ENCODE measurements around the gene DHH. TPM values are rescaled to one million over a fixed set of nuclear protein-coding genes. Genes with fewer than 3 reads are reported as not detected.
A peak's percentile ranks its signal among the peaks of the same experiment; 100 is the strongest.

The DHH gene
- total RNA-seq, 1 experiment from 2014 or later = not detected

DNA sequence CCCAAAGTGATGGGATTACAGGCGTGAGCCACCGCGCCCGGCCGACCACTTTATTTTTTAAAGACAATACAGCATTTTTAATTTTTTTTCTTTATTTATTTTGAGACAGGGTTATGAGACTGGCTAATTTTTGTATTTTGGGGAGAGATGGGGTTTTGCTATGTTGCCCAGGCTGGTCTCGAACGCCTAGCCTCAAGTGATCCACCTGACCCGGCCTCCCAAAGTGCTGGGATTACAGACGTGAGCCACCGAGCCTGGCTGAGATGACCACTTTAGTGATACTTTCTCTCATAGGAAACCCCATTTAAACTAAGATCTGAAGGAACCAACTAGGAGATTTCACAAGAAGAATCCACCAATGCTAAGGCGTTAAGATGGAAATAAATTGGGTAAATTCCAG lies 23.6 kb downstream of the DHH start:
- no peak overlapping the region for H3K4me3 Mint-ChIP-seq (ENCODE audit: low read depth, unreplicated experiment)
- DNase-seq = no peak
- no TSS peak for BruUV-seq (replicated peaks)
- TF ChIP-seq CTCF (IDR thresholded peaks at IDR 0.05; ENCODE audit: unreplicated experiment) = no peak
- intact Hi-C loops (cut with micrococcal nuclease; ENCODE audit: unreplicated experiment) = no loop called here
- CTCF ChIA-PET = interaction anchor here (0.6 kb wide), 1 partner anchor 194 kb away, joined by 3 read pairs; no protein-coding TSS in a partner anchor
- H3K4me1 Mint-ChIP-seq (ENCODE audit: low read depth, unreplicated experiment) = no peaks in the 10 kb centered on the region
- H3K27ac Mint-ChIP-seq (ENCODE audit: unreplicated experiment) = no peak overlapping the region
- no peaks in the 10 kb centered on the region for H3K9me3 Mint-ChIP-seq (ENCODE audit: low read depth, unreplicated experiment)
- H3K36me3 Mint-ChIP-seq (ENCODE audit: insufficient read depth, unreplicated experiment) = peaks cover 10% of the 10 kb centered on the region
- H3K27me3 Mint-ChIP-seq (ENCODE audit: unreplicated experiment) = no peaks in the 10 kb centered on the region

DNA sequence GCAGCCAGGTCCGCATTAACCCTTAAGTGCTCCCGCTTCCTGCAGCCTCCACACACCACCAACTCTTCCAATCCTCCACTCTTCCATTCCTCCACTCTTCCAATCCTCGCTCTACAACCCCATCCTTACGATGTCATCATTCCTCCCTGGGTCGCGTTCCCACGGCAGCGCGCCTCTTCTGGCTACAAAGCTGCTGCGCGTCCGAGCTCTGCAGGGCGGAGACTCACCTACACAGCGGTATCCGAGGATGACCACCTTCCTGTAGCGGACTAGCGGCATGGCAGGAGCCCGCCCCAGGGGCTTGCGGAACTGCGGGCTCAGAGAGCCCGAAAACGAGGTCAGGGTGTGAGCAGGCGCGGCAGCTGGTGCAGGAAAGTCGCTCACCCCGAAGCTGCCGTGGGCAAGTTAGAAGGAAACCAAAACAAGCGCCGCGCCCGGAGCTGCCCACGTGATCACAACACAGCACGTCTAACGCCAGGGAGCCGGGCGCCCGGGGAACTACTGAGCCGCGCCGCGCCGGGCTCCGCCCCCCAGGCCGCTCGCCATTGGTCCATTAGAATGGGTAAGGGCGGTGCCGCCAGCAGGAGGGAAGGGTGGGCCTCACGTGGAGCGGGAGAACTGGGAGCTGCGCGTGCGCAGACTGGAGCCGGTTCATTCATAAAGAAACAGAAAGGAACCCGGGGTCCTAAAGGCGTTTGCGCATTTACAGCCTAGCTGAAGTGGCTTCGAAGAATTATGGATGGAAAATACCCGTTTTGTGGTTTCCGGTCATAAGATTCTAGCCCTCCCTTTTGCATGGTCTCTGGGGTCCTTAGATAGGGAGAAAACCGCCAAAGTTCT lies 24.9 kb downstream of the DHH start, which contains the start of gene RHEBL1:
RHEBL1 (minus strand) TSS at position 473 of the 840 bp plus-strand sequence; CDS start at position 279, 194 bp downstream.
- Mint-ChIP-seq H3K27ac (ENCODE audit: unreplicated experiment) (no peak within 1 kb of the TSS), H3K27me3 (ENCODE audit: unreplicated experiment) (no peaks in the 10 kb centered on the region), H3K9me3 (ENCODE audit: low read depth, unreplicated experiment) (no peaks in the 10 kb centered on the region), H3K4me3 (ENCODE audit: low read depth, unreplicated experiment) (peak within 1 kb of the TSS; percentile 90), H3K36me3 (ENCODE audit: insufficient read depth, unreplicated experiment) (peaks cover 10% of the 10 kb centered on the region), H3K4me1 (ENCODE audit: low read depth, unreplicated experiment) (no peaks in the 10 kb centered on the region)
- intact Hi-C loops (cut with micrococcal nuclease; ENCODE audit: unreplicated experiment) = no loop called here
- CTCF ChIA-PET = interaction anchor here (0.9 to 1.4 kb wide), 5 partner anchors 10 to 60 kb away, joined by 3 to 6 read pairs (median 5); no protein-coding TSS in a partner anchor
- DNase-seq = peak; percentile 96
- BruUV-seq (replicated peaks) = no TSS peak
- no peak for TF ChIP-seq CTCF (IDR thresholded peaks at IDR 0.05; ENCODE audit: unreplicated experiment)

- Mint-ChIP-seq H3K27me3 (ENCODE audit: unreplicated experiment) (no peaks in the 10 kb centered on the region), H3K27ac (ENCODE audit: unreplicated experiment) (no peak overlapping the region), H3K9me3 (ENCODE audit: low read depth, unreplicated experiment) (no peaks in the 10 kb centered on the region), H3K4me3 (ENCODE audit: low read depth, unreplicated experiment) (peak overlapping the region; percentile 90), H3K36me3 (ENCODE audit: insufficient read depth, unreplicated experiment) (peaks cover 10% of the 10 kb centered on the region), H3K4me1 (ENCODE audit: low read depth, unreplicated experiment) (peaks cover 4% of the 10 kb centered on the region)
- TSS peak; percentile 80 for BruUV-seq (replicated peaks)
- TF ChIP-seq CTCF (IDR thresholded peaks at IDR 0.05; ENCODE audit: unreplicated experiment) = no peak
- DNase-seq = no peak
- CTCF ChIA-PET = interaction anchor here (0.7 to 1.4 kb wide), 5 partner anchors 19 to 806 kb away, joined by 3 to 9 read pairs (median 6); no protein-coding TSS in a partner anchor
- intact Hi-C loops (cut with micrococcal nuclease; ENCODE audit: unreplicated experiment) = no loop called here
Observed at GRCh38 chr12:49068879-49069506, 25.6 kb downstream of the DHH start.

DNA sequence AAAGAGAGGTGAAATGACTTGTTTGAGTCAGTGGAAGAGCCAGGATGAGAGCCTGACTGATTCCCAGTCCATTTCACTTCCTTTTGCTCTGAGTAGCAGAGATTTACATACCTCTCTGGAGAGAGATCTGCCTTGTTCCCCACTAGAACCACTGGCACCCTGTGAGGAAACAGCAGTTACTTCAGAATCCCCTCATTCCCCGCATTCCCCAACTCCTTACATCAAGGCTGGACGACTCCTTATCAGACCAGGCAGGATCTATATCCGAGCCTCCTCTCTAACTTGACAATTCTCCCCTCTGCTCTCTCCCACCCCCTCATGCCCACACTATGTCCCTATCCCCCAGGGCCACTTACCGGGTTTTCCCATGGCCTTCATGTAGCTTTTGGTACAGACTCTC lies 28.5 kb downstream of the DHH start:
- peaks cover 9% of the 10 kb centered on the region for H3K4me1 Mint-ChIP-seq (ENCODE audit: low read depth, unreplicated experiment)
- intact Hi-C loops (cut with micrococcal nuclease; ENCODE audit: unreplicated experiment) = no loop called here
- no peaks in the 10 kb centered on the region for H3K9me3 Mint-ChIP-seq (ENCODE audit: low read depth, unreplicated experiment)
- H3K27me3 Mint-ChIP-seq (ENCODE audit: unreplicated experiment) = no peaks in the 10 kb centered on the region
- H3K27ac Mint-ChIP-seq (ENCODE audit: unreplicated experiment) = no peak overlapping the region
- no TSS peak for BruUV-seq (replicated peaks)
- CTCF ChIA-PET = no interaction called here
- no peak for DNase-seq
- no peak for TF ChIP-seq CTCF (IDR thresholded peaks at IDR 0.05; ENCODE audit: unreplicated experiment)
- peaks cover 15% of the 10 kb centered on the region for H3K36me3 Mint-ChIP-seq (ENCODE audit: insufficient read depth, unreplicated experiment)
- H3K4me3 Mint-ChIP-seq (ENCODE audit: low read depth, unreplicated experiment) = no peak overlapping the region

Measured in Calu3 (cell line).